WTC11 (cell line): ENCODE measurements around the gene SPINK2. TPM values are rescaled to one million over a fixed set of nuclear protein-coding genes. Genes with fewer than 3 reads are reported as not detected.

Source experiments
- ATAC-seq: fragments of 200-7000 bp; cut with Tn5 transposase; 2 replicates; pipeline ENCODE4 v1.10.0; 2021; ENCODE audit warnings: mild to moderate bottlenecking, moderate library complexity
- CTCF ChIA-PET: fragments of 300-600 bp; sonication (Branson Sonifier 250); formaldehyde crosslinking; loops from one replicate; lab custom pipeline; 2021; ENCODE audit warnings: antibody characterized with exemption; lab: Charles Lee
- POLR2A ChIA-PET: fragments of 350-600 bp; sonication (Branson Sonifier 250); formaldehyde crosslinking; loops from one replicate; lab custom pipeline; 2021; ENCODE audit warnings: antibody characterized with exemption; lab: Charles Lee
- DNase-seq: peaks from one replicate; pipeline ENCODE4 v3.0.0; 2021; ENCODE audit warnings: low spot score
- H3K27ac Mint-ChIP-seq: 2 replicates; pipeline ENCODE4 v1.8.0; 2021; ENCODE audit warnings: mixed read lengths
- H3K27me3 Mint-ChIP-seq: 2 replicates; pipeline ENCODE4 v1.8.0; 2021; ENCODE audit warnings: low read depth, mild to moderate bottlenecking, moderate library complexity, mixed read lengths
- H3K36me3 Mint-ChIP-seq: 2 replicates; pipeline ENCODE4 v1.8.0; 2021; ENCODE audit warnings: mixed read lengths
- H3K4me1 Mint-ChIP-seq: 2 replicates; pipeline ENCODE4 v1.8.0; 2022; ENCODE audit warnings: mixed read lengths
- H3K4me3 Mint-ChIP-seq: 2 replicates; pipeline ENCODE4 v1.8.0; 2021; ENCODE audit warnings: mild to moderate bottlenecking, moderate library complexity, mixed read lengths
- H3K9me3 Mint-ChIP-seq: 2 replicates; pipeline ENCODE4 v1.8.0; 2021; ENCODE audit warnings: mixed read lengths
- CBFB ChIP-seq: sonication (generic); formaldehyde crosslinking; IDR thresholded peaks from 2 replicates; pipeline ENCODE4 v1.8.1; 2022; ENCODE audit warnings: mild to moderate bottlenecking, low read depth, missing genetic modification reagents
- ETV6 ChIP-seq: sonication (generic); formaldehyde crosslinking; IDR thresholded peaks from 2 replicates; pipeline ENCODE4 v1.8.1; 2022; ENCODE audit warnings: mild to moderate bottlenecking, missing genetic modification reagents
- FOXP1 ChIP-seq: sonication (generic); formaldehyde crosslinking; IDR thresholded peaks from 2 replicates; pipeline ENCODE4 v1.8.0; 2022; ENCODE audit warnings: missing genetic modification reagents, mild to moderate bottlenecking, moderate library complexity, borderline replicate concordance
- IRF2 ChIP-seq: sonication (generic); formaldehyde crosslinking; IDR thresholded peaks from 2 replicates; pipeline ENCODE4 v1.8.0; 2022; ENCODE audit warnings: low read depth, missing genetic modification reagents, borderline replicate concordance
- JAZF1 ChIP-seq: fragments of 250-450 bp; sonication (Bioruptor Pico); IDR thresholded peaks from 2 replicates; pipeline ENCODE4 v1.9.0; 2021; ENCODE audit warnings: moderate library complexity, mild to moderate bottlenecking, inconsistent platforms
- MXD4 ChIP-seq: fragments of 250-450 bp; sonication (Bioruptor Pico); IDR thresholded peaks from 2 replicates; pipeline ENCODE4 v1.8.0; 2021; ENCODE audit warnings: mild to moderate bottlenecking, moderate library complexity, borderline replicate concordance
- NFATC4 ChIP-seq: fragments of 250-450 bp; sonication (Bioruptor Pico); IDR thresholded peaks from 2 replicates; pipeline ENCODE4 v1.9.0; 2021; ENCODE audit warnings: mild to moderate bottlenecking
- NR1H2 ChIP-seq: sonication (generic); formaldehyde crosslinking; IDR thresholded peaks from 2 replicates; pipeline ENCODE4 v1.9.0; 2021; ENCODE audit warnings: mild to moderate bottlenecking, moderate library complexity, missing genetic modification reagents
- RELA ChIP-seq: sonication (generic); formaldehyde crosslinking; IDR thresholded peaks from 2 replicates; pipeline ENCODE4 v1.8.1; 2022; ENCODE audit warnings: missing genetic modification reagents, mild to moderate bottlenecking, borderline replicate concordance
- SMAD4 ChIP-seq: sonication (generic); formaldehyde crosslinking; IDR thresholded peaks from 2 replicates; pipeline ENCODE4 v1.8.0; 2022; ENCODE audit warnings: mild to moderate bottlenecking, missing genetic modification reagents
- TEAD1 ChIP-seq: sonication (generic); formaldehyde crosslinking; IDR thresholded peaks from 2 replicates; pipeline ENCODE4 v1.8.0; 2022; ENCODE audit warnings: mild to moderate bottlenecking, missing genetic modification reagents
- TP53 ChIP-seq: sonication (generic); formaldehyde crosslinking; IDR thresholded peaks from 2 replicates; pipeline ENCODE4 v1.8.1; 2023; ENCODE audit warnings: mild to moderate bottlenecking, missing genetic modification reagents
- ZNF138 ChIP-seq: sonication (generic); formaldehyde crosslinking; conservative IDR thresholded peaks from 2 replicates; pipeline ENCODE4 v1.8.1; 2022; ENCODE audit warnings: mild to moderate bottlenecking, moderate library complexity, missing genetic modification reagents
- total RNA-seq: library from RNA; stranded (reverse); gene quantifications from 3 replicates; pipeline ENCODE4 v1.2.3, GENCODE V29; 2021
- TF ChIP-seq, protein P1 (sequence below): sonication (generic); formaldehyde crosslinking; IDR thresholded peaks from 2 replicates; pipeline ENCODE4 v1.8.1; 2022; ENCODE audit warnings: mild to moderate bottlenecking, missing genetic modification reagents, moderate library complexity, borderline replicate concordance
- TF ChIP-seq, protein P2 (sequence below): fragments of 250-450 bp; sonication (Bioruptor Pico); IDR thresholded peaks from 2 replicates; pipeline ENCODE4 v2.1.2; 2022; ENCODE audit warnings: mild to moderate bottlenecking, moderate library complexity
- TF ChIP-seq, protein P3 (sequence below): sonication (generic); formaldehyde crosslinking; conservative IDR thresholded peaks from 2 replicates; pipeline ENCODE4 v1.8.1; 2023; ENCODE audit warnings: mild to moderate bottlenecking, low read depth, missing genetic modification reagents, moderate library complexity
- TF ChIP-seq, protein P4 (sequence below): sonication (generic); formaldehyde crosslinking; IDR thresholded peaks from 2 replicates; pipeline ENCODE4 v1.8.0; 2022; ENCODE audit warnings: missing genetic modification reagents
- TF ChIP-seq, protein P5 (sequence below): sonication (generic); formaldehyde crosslinking; IDR thresholded peaks from 2 replicates; pipeline ENCODE4 v1.8.0; 2023; ENCODE audit warnings: mild to moderate bottlenecking, missing genetic modification reagents
- TF ChIP-seq, protein P6 (sequence below): sonication (generic); formaldehyde crosslinking; IDR thresholded peaks from 2 replicates; pipeline ENCODE4 v1.8.1; 2023; ENCODE audit warnings: mild to moderate bottlenecking, missing genetic modification reagents

SPINK2 gene
- total RNA-seq, 1 experiment from 2014 or later: 0.92 TPM

DNA sequence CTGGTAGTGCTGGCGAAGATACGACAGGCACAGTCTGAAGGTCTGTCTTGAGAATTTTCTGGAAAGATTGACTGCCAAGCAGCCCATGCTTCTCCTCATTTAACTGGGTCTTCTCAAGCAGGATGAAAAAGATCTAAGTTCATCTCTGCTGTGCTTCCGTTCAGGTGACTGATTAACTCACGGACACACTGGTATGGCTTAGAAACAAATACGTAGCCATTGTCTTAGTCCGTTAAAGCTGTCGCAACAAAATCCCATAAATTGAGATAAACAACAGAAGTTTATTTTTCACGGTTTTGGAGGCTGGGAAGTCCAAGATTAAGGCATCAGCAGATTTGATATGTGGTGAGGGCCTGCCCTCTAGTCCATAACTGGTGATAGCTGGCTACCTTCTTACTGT is 39.5 kb downstream of the SPINK2 start:
- no peaks in the 10 kb centered on the region for H3K36me3 Mint-ChIP-seq
- no peak for DNase-seq
- H3K27me3 Mint-ChIP-seq: peaks cover 6% of the 10 kb centered on the region; the same call in 1 of the 2 replicates
- CTCF ChIA-PET: no interaction called here
- no peak for ATAC-seq
- TF ChIP-seq SMAD4 (CRISPR knock-in tag) (no peak), ZNF138 (CRISPR knock-in tag) (no peak), NR1H2 (CRISPR knock-in tag) (no peak), MXD4 (CRISPR knock-in tag) (no peak), ETV6 (no peak), CBFB (no peak), IRF2 (CRISPR knock-in tag) (no peak), TEAD1 (CRISPR knock-in tag) (no peak), RELA (CRISPR knock-in tag) (no peak)
- TF ChIP-seq, protein P1, sequence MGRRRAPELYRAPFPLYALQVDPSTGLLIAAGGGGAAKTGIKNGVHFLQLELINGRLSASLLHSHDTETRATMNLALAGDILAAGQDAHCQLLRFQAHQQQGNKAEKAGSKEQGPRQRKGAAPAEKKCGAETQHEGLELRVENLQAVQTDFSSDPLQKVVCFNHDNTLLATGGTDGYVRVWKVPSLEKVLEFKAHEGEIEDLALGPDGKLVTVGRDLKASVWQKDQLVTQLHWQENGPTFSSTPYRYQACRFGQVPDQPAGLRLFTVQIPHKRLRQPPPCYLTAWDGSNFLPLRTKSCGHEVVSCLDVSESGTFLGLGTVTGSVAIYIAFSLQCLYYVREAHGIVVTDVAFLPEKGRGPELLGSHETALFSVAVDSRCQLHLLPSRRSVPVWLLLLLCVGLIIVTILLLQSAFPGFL (CRISPR knock-in tag): no peak
- TF ChIP-seq, protein P2, sequence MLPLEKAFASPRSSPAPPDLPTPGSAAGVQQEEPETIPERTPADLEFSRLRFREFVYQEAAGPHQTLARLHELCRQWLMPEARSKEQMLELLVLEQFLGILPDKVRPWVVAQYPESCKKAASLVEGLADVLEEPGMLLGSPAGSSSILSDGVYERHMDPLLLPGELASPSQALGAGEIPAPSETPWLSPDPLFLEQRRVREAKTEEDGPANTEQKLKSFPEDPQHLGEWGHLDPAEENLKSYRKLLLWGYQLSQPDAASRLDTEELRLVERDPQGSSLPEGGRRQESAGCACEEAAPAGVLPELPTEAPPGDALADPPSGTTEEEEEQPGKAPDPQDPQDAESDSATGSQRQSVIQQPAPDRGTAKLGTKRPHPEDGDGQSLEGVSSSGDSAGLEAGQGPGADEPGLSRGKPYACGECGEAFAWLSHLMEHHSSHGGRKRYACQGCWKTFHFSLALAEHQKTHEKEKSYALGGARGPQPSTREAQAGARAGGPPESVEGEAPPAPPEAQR: no peak
- TF ChIP-seq, protein P3, sequence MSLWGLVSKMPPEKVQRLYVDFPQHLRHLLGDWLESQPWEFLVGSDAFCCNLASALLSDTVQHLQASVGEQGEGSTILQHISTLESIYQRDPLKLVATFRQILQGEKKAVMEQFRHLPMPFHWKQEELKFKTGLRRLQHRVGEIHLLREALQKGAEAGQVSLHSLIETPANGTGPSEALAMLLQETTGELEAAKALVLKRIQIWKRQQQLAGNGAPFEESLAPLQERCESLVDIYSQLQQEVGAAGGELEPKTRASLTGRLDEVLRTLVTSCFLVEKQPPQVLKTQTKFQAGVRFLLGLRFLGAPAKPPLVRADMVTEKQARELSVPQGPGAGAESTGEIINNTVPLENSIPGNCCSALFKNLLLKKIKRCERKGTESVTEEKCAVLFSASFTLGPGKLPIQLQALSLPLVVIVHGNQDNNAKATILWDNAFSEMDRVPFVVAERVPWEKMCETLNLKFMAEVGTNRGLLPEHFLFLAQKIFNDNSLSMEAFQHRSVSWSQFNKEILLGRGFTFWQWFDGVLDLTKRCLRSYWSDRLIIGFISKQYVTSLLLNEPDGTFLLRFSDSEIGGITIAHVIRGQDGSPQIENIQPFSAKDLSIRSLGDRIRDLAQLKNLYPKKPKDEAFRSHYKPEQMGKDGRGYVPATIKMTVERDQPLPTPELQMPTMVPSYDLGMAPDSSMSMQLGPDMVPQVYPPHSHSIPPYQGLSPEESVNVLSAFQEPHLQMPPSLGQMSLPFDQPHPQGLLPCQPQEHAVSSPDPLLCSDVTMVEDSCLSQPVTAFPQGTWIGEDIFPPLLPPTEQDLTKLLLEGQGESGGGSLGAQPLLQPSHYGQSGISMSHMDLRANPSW: no peak
- TF ChIP-seq, protein P4, sequence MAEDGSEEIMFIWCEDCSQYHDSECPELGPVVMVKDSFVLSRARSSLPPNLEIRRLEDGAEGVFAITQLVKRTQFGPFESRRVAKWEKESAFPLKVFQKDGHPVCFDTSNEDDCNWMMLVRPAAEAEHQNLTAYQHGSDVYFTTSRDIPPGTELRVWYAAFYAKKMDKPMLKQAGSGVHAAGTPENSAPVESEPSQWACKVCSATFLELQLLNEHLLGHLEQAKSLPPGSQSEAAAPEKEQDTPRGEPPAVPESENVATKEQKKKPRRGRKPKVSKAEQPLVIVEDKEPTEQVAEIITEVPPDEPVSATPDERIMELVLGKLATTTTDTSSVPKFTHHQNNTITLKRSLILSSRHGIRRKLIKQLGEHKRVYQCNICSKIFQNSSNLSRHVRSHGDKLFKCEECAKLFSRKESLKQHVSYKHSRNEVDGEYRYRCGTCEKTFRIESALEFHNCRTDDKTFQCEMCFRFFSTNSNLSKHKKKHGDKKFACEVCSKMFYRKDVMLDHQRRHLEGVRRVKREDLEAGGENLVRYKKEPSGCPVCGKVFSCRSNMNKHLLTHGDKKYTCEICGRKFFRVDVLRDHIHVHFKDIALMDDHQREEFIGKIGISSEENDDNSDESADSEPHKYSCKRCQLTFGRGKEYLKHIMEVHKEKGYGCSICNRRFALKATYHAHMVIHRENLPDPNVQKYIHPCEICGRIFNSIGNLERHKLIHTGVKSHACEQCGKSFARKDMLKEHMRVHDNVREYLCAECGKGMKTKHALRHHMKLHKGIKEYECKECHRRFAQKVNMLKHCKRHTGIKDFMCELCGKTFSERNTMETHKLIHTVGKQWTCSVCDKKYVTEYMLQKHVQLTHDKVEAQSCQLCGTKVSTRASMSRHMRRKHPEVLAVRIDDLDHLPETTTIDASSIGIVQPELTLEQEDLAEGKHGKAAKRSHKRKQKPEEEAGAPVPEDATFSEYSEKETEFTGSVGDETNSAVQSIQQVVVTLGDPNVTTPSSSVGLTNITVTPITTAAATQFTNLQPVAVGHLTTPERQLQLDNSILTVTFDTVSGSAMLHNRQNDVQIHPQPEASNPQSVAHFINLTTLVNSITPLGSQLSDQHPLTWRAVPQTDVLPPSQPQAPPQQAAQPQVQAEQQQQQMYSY (CRISPR knock-in tag): no peak
- TF ChIP-seq, protein P5, sequence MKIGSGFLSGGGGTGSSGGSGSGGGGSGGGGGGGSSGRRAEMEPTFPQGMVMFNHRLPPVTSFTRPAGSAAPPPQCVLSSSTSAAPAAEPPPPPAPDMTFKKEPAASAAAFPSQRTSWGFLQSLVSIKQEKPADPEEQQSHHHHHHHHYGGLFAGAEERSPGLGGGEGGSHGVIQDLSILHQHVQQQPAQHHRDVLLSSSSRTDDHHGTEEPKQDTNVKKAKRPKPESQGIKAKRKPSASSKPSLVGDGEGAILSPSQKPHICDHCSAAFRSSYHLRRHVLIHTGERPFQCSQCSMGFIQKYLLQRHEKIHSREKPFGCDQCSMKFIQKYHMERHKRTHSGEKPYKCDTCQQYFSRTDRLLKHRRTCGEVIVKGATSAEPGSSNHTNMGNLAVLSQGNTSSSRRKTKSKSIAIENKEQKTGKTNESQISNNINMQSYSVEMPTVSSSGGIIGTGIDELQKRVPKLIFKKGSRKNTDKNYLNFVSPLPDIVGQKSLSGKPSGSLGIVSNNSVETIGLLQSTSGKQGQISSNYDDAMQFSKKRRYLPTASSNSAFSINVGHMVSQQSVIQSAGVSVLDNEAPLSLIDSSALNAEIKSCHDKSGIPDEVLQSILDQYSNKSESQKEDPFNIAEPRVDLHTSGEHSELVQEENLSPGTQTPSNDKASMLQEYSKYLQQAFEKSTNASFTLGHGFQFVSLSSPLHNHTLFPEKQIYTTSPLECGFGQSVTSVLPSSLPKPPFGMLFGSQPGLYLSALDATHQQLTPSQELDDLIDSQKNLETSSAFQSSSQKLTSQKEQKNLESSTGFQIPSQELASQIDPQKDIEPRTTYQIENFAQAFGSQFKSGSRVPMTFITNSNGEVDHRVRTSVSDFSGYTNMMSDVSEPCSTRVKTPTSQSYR (CRISPR knock-in tag): no peak
- POLR2A ChIA-PET: interaction anchor here (0.6 kb wide), 1 partner anchor 100 kb away, joined by 4 read pairs; no protein-coding TSS in a partner anchor
- H3K4me3 Mint-ChIP-seq: no peak overlapping the region
- no peak overlapping the region for H3K27ac Mint-ChIP-seq
- H3K4me1 Mint-ChIP-seq: peaks cover 9% of the 10 kb centered on the region
- H3K9me3 Mint-ChIP-seq: no peaks in the 10 kb centered on the region

DNA sequence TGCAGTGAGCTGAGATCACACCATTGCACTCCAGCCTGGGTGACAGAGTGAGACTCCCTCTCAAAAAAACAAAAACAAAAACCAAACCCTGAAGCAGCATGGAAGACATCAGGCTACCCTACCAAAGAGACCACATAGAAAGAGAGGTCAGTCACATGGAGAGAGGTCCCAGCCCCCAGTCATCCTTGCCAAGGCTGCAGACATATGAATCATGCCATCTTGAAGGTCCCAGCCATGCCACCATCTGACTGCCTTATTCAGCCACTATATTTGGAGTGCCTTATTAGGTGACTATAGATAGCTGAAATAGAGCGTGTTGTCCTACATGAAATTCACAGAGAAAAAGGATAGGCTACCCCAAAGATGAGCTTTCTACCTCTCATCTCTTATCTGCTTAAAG is 48.2 kb downstream of the SPINK2 start:
- H3K27ac Mint-ChIP-seq: no peak overlapping the region
- peaks cover 3% of the 10 kb centered on the region; the same call in 1 of the 2 replicates for H3K27me3 Mint-ChIP-seq
- no peaks in the 10 kb centered on the region for H3K36me3 Mint-ChIP-seq
- H3K9me3 Mint-ChIP-seq: no peaks in the 10 kb centered on the region
- no peak for ATAC-seq
- ChIA-PET CTCF (no interaction called here), POLR2A (no interaction called here)
- no peak for DNase-seq
- H3K4me3 Mint-ChIP-seq: no peak overlapping the region
- peaks cover 8% of the 10 kb centered on the region for H3K4me1 Mint-ChIP-seq
- TF ChIP-seq NFATC4 (CRISPR knock-in tag) (no peak), FOXP1 (CRISPR knock-in tag) (no peak), TP53 (no peak), JAZF1 (CRISPR knock-in tag) (no peak)
- TF ChIP-seq, protein P4 (CRISPR knock-in tag): no peak
- TF ChIP-seq, protein P6, sequence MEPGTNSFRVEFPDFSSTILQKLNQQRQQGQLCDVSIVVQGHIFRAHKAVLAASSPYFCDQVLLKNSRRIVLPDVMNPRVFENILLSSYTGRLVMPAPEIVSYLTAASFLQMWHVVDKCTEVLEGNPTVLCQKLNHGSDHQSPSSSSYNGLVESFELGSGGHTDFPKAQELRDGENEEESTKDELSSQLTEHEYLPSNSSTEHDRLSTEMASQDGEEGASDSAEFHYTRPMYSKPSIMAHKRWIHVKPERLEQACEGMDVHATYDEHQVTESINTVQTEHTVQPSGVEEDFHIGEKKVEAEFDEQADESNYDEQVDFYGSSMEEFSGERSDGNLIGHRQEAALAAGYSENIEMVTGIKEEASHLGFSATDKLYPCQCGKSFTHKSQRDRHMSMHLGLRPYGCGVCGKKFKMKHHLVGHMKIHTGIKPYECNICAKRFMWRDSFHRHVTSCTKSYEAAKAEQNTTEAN: no peak
